Measurements from ENCODE around the gene IGF2BP2. TPM values are rescaled to one million over a fixed set of nuclear protein-coding genes. Genes with fewer than 3 reads are reported as not detected.

The IGF2BP2 gene
- total RNA-seq, 1 experiment from 2014 or later: 97.8 TPM

DNA sequence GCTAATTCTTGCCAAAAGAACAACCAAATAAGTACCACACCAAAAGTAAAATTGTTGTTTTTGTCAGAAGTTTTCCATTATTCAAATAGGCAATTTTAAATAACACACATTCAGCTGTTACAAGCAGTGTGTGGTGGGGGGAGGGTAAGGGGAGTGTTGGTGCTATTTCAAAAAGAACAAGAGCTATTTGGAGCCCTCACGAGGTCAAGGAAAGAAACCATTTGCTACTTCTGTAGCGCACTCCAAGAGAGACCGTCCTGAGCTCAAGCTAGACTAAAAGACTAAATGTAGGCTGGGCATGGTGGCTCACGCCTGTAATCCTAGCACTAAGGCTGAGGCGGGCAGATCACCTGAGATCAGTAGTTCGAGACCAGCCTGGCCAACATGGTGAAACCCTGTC, 21.2 kb upstream of the IGF2BP2 start:
- Histone ChIP-seq H3K4me3 (ENCODE audit: low read depth in 2 of 2, low read length in 2 of 2) (no peak overlapping the region), H3K4me1 (ENCODE audit: control insufficient read depth, insufficient read depth, low read length) (no peaks in the 10 kb centered on the region), H3K27me3 (ENCODE audit: control insufficient read depth, insufficient read depth, low read length) (no peaks in the 10 kb centered on the region), H3K9me3 (ENCODE audit: control insufficient read depth, insufficient read depth, low read depth, low read length) (no peaks in the 10 kb centered on the region), H3K27ac (ENCODE audit: low read length) (no peak overlapping the region), H3K36me3 (ENCODE audit: control insufficient read depth, insufficient read depth, low read length) (no peaks in the 10 kb centered on the region)
- ChIA-PET CTCF (no interaction called here), POLR2A (interaction anchor here (0.5 to 0.6 kb wide), 4 partner anchors 60 to 180 kb away, joined by 3 to 4 read pairs (median 4); no protein-coding TSS in a partner anchor)
- in situ Hi-C loops (cut with HindIII; ENCODE audit: low pct_unique_long_range_greater_than_20kb, low sequenced_read_pairs): no loop called here
- BruUV-seq (replicated peaks): no TSS peak
- DNase-seq (ENCODE audit: low read depth, low spot score): no peak
- intact Hi-C loops (cut with micrococcal nuclease; ENCODE audit: unreplicated experiment): no loop called here
- TF ChIP-seq, protein P1, sequence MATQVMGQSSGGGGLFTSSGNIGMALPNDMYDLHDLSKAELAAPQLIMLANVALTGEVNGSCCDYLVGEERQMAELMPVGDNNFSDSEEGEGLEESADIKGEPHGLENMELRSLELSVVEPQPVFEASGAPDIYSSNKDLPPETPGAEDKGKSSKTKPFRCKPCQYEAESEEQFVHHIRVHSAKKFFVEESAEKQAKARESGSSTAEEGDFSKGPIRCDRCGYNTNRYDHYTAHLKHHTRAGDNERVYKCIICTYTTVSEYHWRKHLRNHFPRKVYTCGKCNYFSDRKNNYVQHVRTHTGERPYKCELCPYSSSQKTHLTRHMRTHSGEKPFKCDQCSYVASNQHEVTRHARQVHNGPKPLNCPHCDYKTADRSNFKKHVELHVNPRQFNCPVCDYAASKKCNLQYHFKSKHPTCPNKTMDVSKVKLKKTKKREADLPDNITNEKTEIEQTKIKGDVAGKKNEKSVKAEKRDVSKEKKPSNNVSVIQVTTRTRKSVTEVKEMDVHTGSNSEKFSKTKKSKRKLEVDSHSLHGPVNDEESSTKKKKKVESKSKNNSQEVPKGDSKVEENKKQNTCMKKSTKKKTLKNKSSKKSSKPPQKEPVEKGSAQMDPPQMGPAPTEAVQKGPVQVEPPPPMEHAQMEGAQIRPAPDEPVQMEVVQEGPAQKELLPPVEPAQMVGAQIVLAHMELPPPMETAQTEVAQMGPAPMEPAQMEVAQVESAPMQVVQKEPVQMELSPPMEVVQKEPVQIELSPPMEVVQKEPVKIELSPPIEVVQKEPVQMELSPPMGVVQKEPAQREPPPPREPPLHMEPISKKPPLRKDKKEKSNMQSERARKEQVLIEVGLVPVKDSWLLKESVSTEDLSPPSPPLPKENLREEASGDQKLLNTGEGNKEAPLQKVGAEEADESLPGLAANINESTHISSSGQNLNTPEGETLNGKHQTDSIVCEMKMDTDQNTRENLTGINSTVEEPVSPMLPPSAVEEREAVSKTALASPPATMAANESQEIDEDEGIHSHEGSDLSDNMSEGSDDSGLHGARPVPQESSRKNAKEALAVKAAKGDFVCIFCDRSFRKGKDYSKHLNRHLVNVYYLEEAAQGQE (IDR thresholded peaks at IDR 0.05; ENCODE audit: insufficient read depth in 1 of 2, low read depth in 2 of 2, low read length in 1 of 2): no peak
- TF ChIP-seq POLR2AphosphoS5 (IDR thresholded peaks at IDR 0.05; ENCODE audit: low read depth, low read length): no peak
- TF ChIP-seq TCF7L2 (IDR thresholded peaks at IDR 0.05; ENCODE audit: low read depth, low read length): no peak
- no peak for TF ChIP-seq SIN3A (IDR thresholded peaks at IDR 0.05; ENCODE audit: borderline replicate concordance, insufficient read depth, low read depth, low read length)
- TF ChIP-seq, protein P2, sequence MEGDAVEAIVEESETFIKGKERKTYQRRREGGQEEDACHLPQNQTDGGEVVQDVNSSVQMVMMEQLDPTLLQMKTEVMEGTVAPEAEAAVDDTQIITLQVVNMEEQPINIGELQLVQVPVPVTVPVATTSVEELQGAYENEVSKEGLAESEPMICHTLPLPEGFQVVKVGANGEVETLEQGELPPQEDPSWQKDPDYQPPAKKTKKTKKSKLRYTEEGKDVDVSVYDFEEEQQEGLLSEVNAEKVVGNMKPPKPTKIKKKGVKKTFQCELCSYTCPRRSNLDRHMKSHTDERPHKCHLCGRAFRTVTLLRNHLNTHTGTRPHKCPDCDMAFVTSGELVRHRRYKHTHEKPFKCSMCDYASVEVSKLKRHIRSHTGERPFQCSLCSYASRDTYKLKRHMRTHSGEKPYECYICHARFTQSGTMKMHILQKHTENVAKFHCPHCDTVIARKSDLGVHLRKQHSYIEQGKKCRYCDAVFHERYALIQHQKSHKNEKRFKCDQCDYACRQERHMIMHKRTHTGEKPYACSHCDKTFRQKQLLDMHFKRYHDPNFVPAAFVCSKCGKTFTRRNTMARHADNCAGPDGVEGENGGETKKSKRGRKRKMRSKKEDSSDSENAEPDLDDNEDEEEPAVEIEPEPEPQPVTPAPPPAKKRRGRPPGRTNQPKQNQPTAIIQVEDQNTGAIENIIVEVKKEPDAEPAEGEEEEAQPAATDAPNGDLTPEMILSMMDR (IDR thresholded peaks at IDR 0.05): no peak
- ATAC-seq: no peak

- ChIA-PET CTCF (no interaction called here), POLR2A (no interaction called here)
- no peaks in the 10 kb centered on the region for H3K27me3 ChIP-seq (ENCODE audit: control insufficient read depth, insufficient read depth, low read length)
- in situ Hi-C loops (cut with HindIII; ENCODE audit: low pct_unique_long_range_greater_than_20kb, low sequenced_read_pairs) (no loop called here), intact Hi-C loops (cut with micrococcal nuclease; ENCODE audit: unreplicated experiment) (no loop called here)
- DNase-seq (ENCODE audit: low read depth, low spot score): no peak
- no peaks in the 10 kb centered on the region for H3K36me3 ChIP-seq (ENCODE audit: control insufficient read depth, insufficient read depth, low read length)
- H3K9me3 ChIP-seq (ENCODE audit: control insufficient read depth, insufficient read depth, low read depth, low read length): no peaks in the 10 kb centered on the region
- H3K4me1 ChIP-seq (ENCODE audit: control insufficient read depth, insufficient read depth, low read length): no peaks in the 10 kb centered on the region
- ATAC-seq: no peak
- TF ChIP-seq, protein P1 (IDR thresholded peaks at IDR 0.05; ENCODE audit: insufficient read depth in 1 of 2, low read depth in 2 of 2, low read length in 1 of 2): no peak
- TF ChIP-seq SIN3A (IDR thresholded peaks at IDR 0.05; ENCODE audit: borderline replicate concordance, insufficient read depth, low read depth, low read length) (no peak), TCF7L2 (IDR thresholded peaks at IDR 0.05; ENCODE audit: low read depth, low read length) (no peak), POLR2AphosphoS5 (IDR thresholded peaks at IDR 0.05; ENCODE audit: low read depth, low read length) (no peak)
- TF ChIP-seq, protein P2 (IDR thresholded peaks at IDR 0.05): no peak
- H3K4me3 ChIP-seq (ENCODE audit: low read depth in 2 of 2, low read length in 2 of 2): no peak overlapping the region
- H3K27ac ChIP-seq (ENCODE audit: low read length): no peak overlapping the region
- no TSS peak for BruUV-seq (replicated peaks)
Measured at GRCh38 chr3:185844051-185844450, 19.2 kb upstream of the IGF2BP2 start.
